Fibroblast of mammary gland (primary cell): ENCODE results near the gene RNF11.

Experiments
- DNase-seq: peaks from one replicate; pipeline ENCODE4 v3.0.0-alpha.2; 2010; ENCODE audit warnings: low read depth
- H3K4me3 ChIP-seq: 2 replicates; pipeline ENCODE4 v1.5.1; 2011; ENCODE audit warnings: low read depth, mild to moderate bottlenecking, low read length, moderate library complexity; ENCODE audit not compliant: control insufficient read depth
- TF ChIP-seq, protein P1 (sequence below): conservative IDR thresholded peaks from 2 replicates; pipeline ENCODE4 v1.5.1; 2011; ENCODE audit warnings: low read depth, low read length, inconsistent platforms; ENCODE audit not compliant: control insufficient read depth, insufficient read depth

Gene RNF11

DNA sequence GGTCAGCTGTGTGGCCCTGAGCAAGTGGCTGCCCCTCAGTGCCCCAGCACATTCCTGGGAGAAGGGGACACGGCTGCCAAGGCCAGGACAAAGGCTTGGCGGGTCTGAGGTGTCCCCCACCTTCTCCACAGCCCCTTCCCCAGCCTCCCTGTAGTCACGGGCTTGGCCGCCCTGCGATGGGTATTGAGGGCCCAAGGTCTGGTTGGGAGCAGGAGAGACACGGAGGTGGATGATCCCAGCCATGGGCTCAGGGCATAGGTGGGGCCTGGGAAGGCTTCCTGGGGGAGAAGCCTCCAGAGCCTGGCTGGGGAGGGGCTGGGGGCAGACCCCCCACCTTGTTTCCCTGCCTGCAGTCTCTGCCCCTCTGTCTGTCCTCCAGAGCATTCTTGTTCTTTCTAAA lies 67.2 kb downstream of the RNF11 start:
- no peak overlapping the region for H3K4me3 ChIP-seq
- TF ChIP-seq, protein P1, sequence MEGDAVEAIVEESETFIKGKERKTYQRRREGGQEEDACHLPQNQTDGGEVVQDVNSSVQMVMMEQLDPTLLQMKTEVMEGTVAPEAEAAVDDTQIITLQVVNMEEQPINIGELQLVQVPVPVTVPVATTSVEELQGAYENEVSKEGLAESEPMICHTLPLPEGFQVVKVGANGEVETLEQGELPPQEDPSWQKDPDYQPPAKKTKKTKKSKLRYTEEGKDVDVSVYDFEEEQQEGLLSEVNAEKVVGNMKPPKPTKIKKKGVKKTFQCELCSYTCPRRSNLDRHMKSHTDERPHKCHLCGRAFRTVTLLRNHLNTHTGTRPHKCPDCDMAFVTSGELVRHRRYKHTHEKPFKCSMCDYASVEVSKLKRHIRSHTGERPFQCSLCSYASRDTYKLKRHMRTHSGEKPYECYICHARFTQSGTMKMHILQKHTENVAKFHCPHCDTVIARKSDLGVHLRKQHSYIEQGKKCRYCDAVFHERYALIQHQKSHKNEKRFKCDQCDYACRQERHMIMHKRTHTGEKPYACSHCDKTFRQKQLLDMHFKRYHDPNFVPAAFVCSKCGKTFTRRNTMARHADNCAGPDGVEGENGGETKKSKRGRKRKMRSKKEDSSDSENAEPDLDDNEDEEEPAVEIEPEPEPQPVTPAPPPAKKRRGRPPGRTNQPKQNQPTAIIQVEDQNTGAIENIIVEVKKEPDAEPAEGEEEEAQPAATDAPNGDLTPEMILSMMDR: no peak

DNA sequence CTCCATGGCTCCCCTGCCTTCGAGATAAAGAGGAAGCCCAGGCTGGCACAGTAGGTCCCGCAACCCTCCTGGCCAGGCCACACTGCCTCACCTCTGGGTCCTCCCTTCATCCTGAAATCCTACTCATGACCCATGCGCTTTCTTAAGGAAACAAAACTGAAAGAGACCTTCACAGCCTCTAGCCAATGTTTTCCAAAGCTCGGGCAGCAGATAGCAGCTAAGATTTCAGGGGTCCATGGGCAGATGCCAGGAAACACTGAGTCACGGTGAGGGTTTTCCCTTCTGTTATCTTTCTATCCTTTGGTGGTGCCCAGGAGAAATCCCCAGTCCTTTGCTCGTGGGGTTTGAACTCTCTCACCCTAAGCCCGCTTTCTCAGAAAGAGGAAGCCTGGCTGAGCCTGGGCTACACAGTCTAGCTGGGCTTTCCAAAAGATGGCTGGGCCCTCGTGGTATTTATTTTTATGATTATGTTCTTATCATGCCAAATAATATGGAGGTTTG lies 67.7 kb downstream of the RNF11 start:
- TF ChIP-seq, protein P1: no peak
- DNase-seq: no peak
- no peak overlapping the region for H3K4me3 ChIP-seq

More for the DNA sequence above, 67.2 kb downstream of the RNF11 start:
- no peak for DNase-seq

GRCh38 chr1:51304360-51304759 lies 68.3 kb downstream of the RNF11 start:
- no peak for DNase-seq
- TF ChIP-seq, protein P1: no peak
- no peak overlapping the region for H3K4me3 ChIP-seq

DNA sequence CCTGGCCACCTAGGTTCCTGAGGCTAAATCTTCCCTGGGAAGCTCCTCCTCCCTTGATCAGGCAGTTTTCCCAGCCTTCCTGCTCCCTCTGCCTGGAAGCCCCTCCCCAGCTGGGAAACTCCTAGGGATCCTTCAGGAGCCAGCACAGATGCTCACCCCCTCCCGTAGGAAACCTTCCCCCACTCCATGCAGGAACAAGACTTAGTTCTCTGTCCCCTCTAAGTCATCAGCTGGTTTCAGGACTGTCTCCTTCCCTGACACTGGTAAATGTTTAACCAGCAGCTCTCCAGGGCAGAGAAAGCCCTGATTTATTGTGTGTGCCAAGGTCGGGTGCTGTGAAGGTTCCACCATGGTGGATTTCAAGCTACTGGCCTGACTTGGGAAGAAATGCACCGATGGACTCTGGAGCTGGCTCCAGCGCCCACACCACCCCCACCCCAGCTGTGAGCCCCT lies 69.3 kb downstream of the RNF11 start:
- no peak for DNase-seq
- TF ChIP-seq, protein P1: no peak
- H3K4me3 ChIP-seq: no peak overlapping the region

DNA sequence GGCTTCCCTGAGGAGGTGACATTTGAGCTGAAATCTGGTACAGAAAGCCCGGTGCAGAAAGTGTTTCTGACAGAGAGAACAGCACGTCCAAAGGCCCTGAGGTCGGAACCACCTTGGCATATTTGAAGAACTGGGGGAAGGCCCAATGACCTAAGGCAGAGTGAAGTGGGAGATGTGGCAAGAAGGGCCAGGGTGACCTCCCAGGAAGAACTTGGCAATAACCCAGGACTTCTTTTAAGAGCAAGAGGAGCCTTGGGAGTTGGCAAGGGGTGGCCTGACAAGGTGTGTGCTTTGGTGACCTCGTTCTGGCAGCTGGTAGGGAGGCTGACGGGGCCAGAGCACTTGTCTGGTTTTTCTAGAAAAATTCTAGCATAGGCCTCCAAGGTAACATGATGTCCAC lies 70.9 kb downstream of the RNF11 start:
- TF ChIP-seq, protein P1: no peak
- H3K4me3 ChIP-seq: no peak overlapping the region
- DNase-seq: no peak

DNA sequence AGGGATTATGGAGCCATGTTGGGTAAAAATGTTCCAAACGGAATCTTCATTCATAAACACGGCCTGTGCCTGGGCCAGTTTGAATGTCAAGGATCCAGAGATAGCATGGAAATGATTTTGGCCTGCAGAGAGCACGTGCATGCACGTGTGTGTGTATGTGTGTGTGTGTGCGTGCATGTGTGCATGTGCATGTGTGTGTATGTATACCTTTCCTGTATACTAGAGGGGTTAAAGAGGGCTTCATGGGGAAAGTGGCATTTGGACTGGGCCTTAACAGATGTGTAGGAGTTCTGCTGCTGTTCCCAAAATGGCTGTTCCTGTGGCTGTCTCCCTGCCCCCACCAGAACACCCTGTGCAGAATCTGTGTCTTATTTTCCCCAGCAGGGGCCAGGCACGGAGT lies 72.6 kb downstream of the RNF11 start:
- TF ChIP-seq, protein P1: no peak
- no peak overlapping the region for H3K4me3 ChIP-seq
- DNase-seq: no peak

DNA sequence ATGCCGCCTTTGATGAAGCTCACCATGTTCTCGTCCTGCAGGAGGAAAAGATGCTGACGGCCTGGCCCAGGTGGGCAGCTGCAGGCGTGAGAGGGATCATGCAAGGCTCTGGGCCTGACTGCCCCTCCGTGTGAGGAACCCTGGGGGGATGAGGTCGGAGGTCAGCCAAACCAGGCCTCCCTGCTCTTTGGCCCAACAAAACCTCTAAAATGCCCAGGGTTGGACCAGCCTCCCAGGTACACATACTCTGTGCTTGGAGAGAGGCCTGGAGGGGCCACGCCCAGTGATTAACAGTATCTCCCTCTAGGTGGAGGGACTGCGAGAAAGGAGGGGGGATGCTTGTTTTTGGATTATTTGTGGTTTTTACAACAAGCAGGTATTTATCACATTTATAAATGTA lies 73.2 kb downstream of the RNF11 start:
- TF ChIP-seq, protein P1: no peak
- no peak overlapping the region for H3K4me3 ChIP-seq
- no peak for DNase-seq
